Measurements from ENCODE around the gene UGGT1.

GRCh38 chr2:128233790-128234395 lies 142.9 kb downstream of the UGGT1 start:
- peak in 1 of 4 experiments; percentile 41 for TF ChIP-seq CTCF (IDR thresholded peaks at IDR 0.05)
- TF ChIP-seq POLR2A (IDR thresholded peaks at IDR 0.05), result no peak
- no peak for TF ChIP-seq POLR2AphosphoS5 (IDR thresholded peaks at IDR 0.05)
- TF ChIP-seq EP300 (IDR thresholded peaks at IDR 0.05), result no peak
